PFSK-1 (cell line): ENCODE results near the gene INPP4B.

Experiments used
- FOXP2 ChIP-seq: optimal IDR thresholded peaks from 2 replicates; pipeline ENCODE3; 2011; ENCODE audit warnings: borderline replicate concordance, control low read depth, inconsistent platforms; ENCODE audit not compliant: insufficient read depth; ENCODE audit errors: extremely low read length, extremely low read depth
- POLR2AphosphoS5 ChIP-seq: IDR thresholded peaks from 2 replicates; pipeline ENCODE4 v1.6.1; 2012; ENCODE audit warnings: low read depth, mild to moderate bottlenecking, control low read depth, low read length, moderate library complexity
- REST ChIP-seq, 2 experiments: IDR thresholded peaks; 2 replicates each; pipeline versions ENCODE4 v1.6.1 to v1.8.0; 2011 to 2012; ENCODE audit warnings: low read depth in 2 of 2, low read length in 2 of 2, control low read depth in 1 of 2, inconsistent platforms in 1 of 2, mild to moderate bottlenecking in 1 of 2, moderate library complexity in 1 of 2; ENCODE audit not compliant: insufficient read depth in 1 of 2
- SIN3A ChIP-seq: IDR thresholded peaks from 2 replicates; pipeline ENCODE4 v1.6.1; 2012; ENCODE audit warnings: mild to moderate bottlenecking, low read length, moderate library complexity, borderline replicate concordance; ENCODE audit not compliant: insufficient read depth
- TAF1 ChIP-seq: IDR thresholded peaks from 2 replicates; pipeline ENCODE4 v1.6.1; 2012; ENCODE audit warnings: low read length, control low read depth, borderline replicate concordance; ENCODE audit not compliant: insufficient read depth

- TF ChIP-seq FOXP2 (no peak), REST (IDR thresholded peaks at IDR 0.05; ENCODE audit: insufficient read depth in 1 of 2, low read depth in 2 of 2, low read length in 2 of 2) (no peak), TAF1 (no peak), SIN3A (no peak), POLR2AphosphoS5 (no peak)
Measured at GRCh38 chr4:142043509-142043908, 802.6 kb downstream of the INPP4B start.
